ENCODE data around the gene SGCE. TPM values are rescaled to one million over a fixed set of nuclear protein-coding genes. Genes with fewer than 3 reads are reported as not detected.

The SGCE gene
- total RNA-seq, 1 experiment from 2014 or later: 56.2 TPM

GRCh38 chr7:94612253-94612652 is 43.7 kb downstream of the SGCE start:
- POLR2A ChIA-PET: no interaction called here
- Mint-ChIP-seq H3K4me1 (ENCODE audit: low read depth, unreplicated experiment) (no peaks in the 10 kb centered on the region), H3K4me3 (ENCODE audit: unreplicated experiment) (no peak overlapping the region), H3K9me3 (ENCODE audit: unreplicated experiment) (no peaks in the 10 kb centered on the region), H3K27me3 (ENCODE audit: insufficient read depth, unreplicated experiment) (no peaks in the 10 kb centered on the region), H3K27ac (ENCODE audit: unreplicated experiment) (no peak overlapping the region), H3K36me3 (ENCODE audit: insufficient read depth, unreplicated experiment) (peaks cover 11% of the 10 kb centered on the region)
- no peaks in the 10 kb centered on the region for H3K36me3 ChIP-seq (ENCODE audit: control insufficient read depth, insufficient read depth, low read length)
- BruUV-seq (replicated peaks): no TSS peak
- H3K27me3 ChIP-seq (replicated peaks; ENCODE audit: control insufficient read depth, insufficient read depth, low read length): no peaks in the 10 kb centered on the region
- TF ChIP-seq CTCF (IDR thresholded peaks at IDR 0.05; ENCODE audit: insufficient read depth in 1 of 2, low read depth in 1 of 2, low read length in 1 of 2, severe bottlenecking in 1 of 2, unreplicated experiment in 1 of 2): no peak
- no peaks in the 10 kb centered on the region for H3K9me3 ChIP-seq
- intact Hi-C loops (cut with micrococcal nuclease; ENCODE audit: unreplicated experiment): no loop called here
- no peak overlapping the region for H3K4me3 ChIP-seq (ENCODE audit: low read depth, low read length)
- no peak for DNase-seq
- no peaks in the 10 kb centered on the region for H3K4me1 ChIP-seq
- CTCF ChIA-PET: no interaction called here

- no peak for TF ChIP-seq CTCF (IDR thresholded peaks at IDR 0.05; ENCODE audit: insufficient read depth in 1 of 2, low read depth in 1 of 2, low read length in 1 of 2, severe bottlenecking in 1 of 2, unreplicated experiment in 1 of 2)
- no peaks in the 10 kb centered on the region for H3K4me1 Mint-ChIP-seq (ENCODE audit: low read depth, unreplicated experiment)
- POLR2A ChIA-PET: no interaction called here
Measured at GRCh38 chr7:94609561-94609960, 46.4 kb downstream of the SGCE start.

GRCh38 chr7:94605031-94605430 is 50.9 kb downstream of the SGCE start:
- no peak overlapping the region for H3K4me3 ChIP-seq (ENCODE audit: low read depth, low read length)
- no peaks in the 10 kb centered on the region for H3K9me3 ChIP-seq
- H3K27me3 ChIP-seq (replicated peaks; ENCODE audit: control insufficient read depth, insufficient read depth, low read length): no peaks in the 10 kb centered on the region
- no peaks in the 10 kb centered on the region for H3K4me1 ChIP-seq
- H3K36me3 Mint-ChIP-seq (ENCODE audit: insufficient read depth, unreplicated experiment): peaks cover 5% of the 10 kb centered on the region
- H3K4me1 Mint-ChIP-seq (ENCODE audit: low read depth, unreplicated experiment): no peaks in the 10 kb centered on the region
- CTCF ChIA-PET: no interaction called here
- no TSS peak for BruUV-seq (replicated peaks)
- no peak overlapping the region for H3K27ac Mint-ChIP-seq (ENCODE audit: unreplicated experiment)
- no peaks in the 10 kb centered on the region for H3K27me3 Mint-ChIP-seq (ENCODE audit: insufficient read depth, unreplicated experiment)
- intact Hi-C loops (cut with micrococcal nuclease; ENCODE audit: unreplicated experiment): no loop called here
- peaks cover 9% of the 10 kb centered on the region for H3K9me3 Mint-ChIP-seq (ENCODE audit: unreplicated experiment)
- no peaks in the 10 kb centered on the region for H3K36me3 ChIP-seq (ENCODE audit: control insufficient read depth, insufficient read depth, low read length)
- H3K4me3 Mint-ChIP-seq (ENCODE audit: unreplicated experiment): no peak overlapping the region
- no peak for TF ChIP-seq CTCF (IDR thresholded peaks at IDR 0.05; ENCODE audit: insufficient read depth in 1 of 2, low read depth in 1 of 2, low read length in 1 of 2, severe bottlenecking in 1 of 2, unreplicated experiment in 1 of 2)
- no peak for DNase-seq
- POLR2A ChIA-PET: no interaction called here

More at GRCh38 chr7:94609561-94609960, 46.4 kb downstream of the SGCE start:
- peaks cover 9% of the 10 kb centered on the region for H3K9me3 Mint-ChIP-seq (ENCODE audit: unreplicated experiment)
- no peaks in the 10 kb centered on the region for H3K9me3 ChIP-seq
- H3K27me3 Mint-ChIP-seq (ENCODE audit: insufficient read depth, unreplicated experiment): no peaks in the 10 kb centered on the region
- no peak for DNase-seq
- no peak overlapping the region for H3K27ac Mint-ChIP-seq (ENCODE audit: unreplicated experiment)
- H3K4me3 ChIP-seq (ENCODE audit: low read depth, low read length): no peak overlapping the region
- no peaks in the 10 kb centered on the region for H3K27me3 ChIP-seq (replicated peaks; ENCODE audit: control insufficient read depth, insufficient read depth, low read length)
- H3K36me3 Mint-ChIP-seq (ENCODE audit: insufficient read depth, unreplicated experiment): peaks cover 11% of the 10 kb centered on the region
- CTCF ChIA-PET: no interaction called here
- H3K4me1 ChIP-seq: no peaks in the 10 kb centered on the region
- intact Hi-C loops (cut with micrococcal nuclease; ENCODE audit: unreplicated experiment): no loop called here
- no peak overlapping the region for H3K4me3 Mint-ChIP-seq (ENCODE audit: unreplicated experiment)
- no TSS peak for BruUV-seq (replicated peaks)
- no peaks in the 10 kb centered on the region for H3K36me3 ChIP-seq (ENCODE audit: control insufficient read depth, insufficient read depth, low read length)
